22Rv1 (cell line): ENCODE results near the gene SPDYC.

ENCODE experiments used
- H3K27ac ChIP-seq: fragments of 450-650 bp; 2 replicates; pipeline ENCODE4 v1.5.1; 2017
- CTCF ChIP-seq: fragments of 450-650 bp; IDR thresholded peaks from 2 replicates; pipeline ENCODE4 v1.5.1; 2017; ENCODE audit warnings: mild to moderate bottlenecking
- ZFX ChIP-seq: fragments of 450-650 bp; IDR thresholded peaks from 2 replicates; pipeline ENCODE4 v1.6.1; 2017; ENCODE audit warnings: antibody characterized with exemption, borderline replicate concordance

SPDYC gene

GRCh38 chr11:65170058-65170534 is at the start of gene SPDYC:
TSS of gene SPDYC (plus strand) at chr11:65170233. CDS start at chr11:65171358, 1,125 bp downstream.
- TF ChIP-seq ZFX: no peak
- no peak for TF ChIP-seq CTCF
- no peak within 1 kb of the TSS for H3K27ac ChIP-seq

GRCh38 chr11:65120831-65121230 is 49.2 kb upstream of the SPDYC start:
- TF ChIP-seq ZFX (no peak), CTCF (no peak)
- peak overlapping the region; percentile 99 for H3K27ac ChIP-seq

GRCh38 chr11:65121447-65121864 is 48.6 kb upstream of the SPDYC start:
- TF ChIP-seq CTCF (no peak), ZFX (no peak)
- H3K27ac ChIP-seq: peak overlapping the region; percentile 99

- H3K27ac ChIP-seq: peak within 1 kb of the TSS; percentile 99
- no peak for TF ChIP-seq CTCF
- no peak for TF ChIP-seq ZFX
These were observed 48.0 kb upstream of the SPDYC start, which contains the start of the genes FAU and MRPL49 for GRCh38 chr11:65121865-65122696. TSS of gene FAU (minus strand) at chr11:65122134. CDS start at chr11:65121813, 321 bp downstream. TSS of gene MRPL49 (plus strand) at chr11:65122321. CDS start at chr11:65122347, 26 bp downstream.

- 0 out of 2 replicates have a peak overlapping the region, but pooled peaks have one; percentile 20 for H3K27ac ChIP-seq
- TF ChIP-seq ZFX (no peak), CTCF (no peak)
These were observed 45.4 kb upstream of the SPDYC start for GRCh38 chr11:65124480-65125196.

- H3K27ac ChIP-seq: peak overlapping the region; percentile 37; the same call in 1 of the 2 replicates
- TF ChIP-seq CTCF (no peak), ZFX (no peak)
These were observed 44.6 kb upstream of the SPDYC start for GRCh38 chr11:65125197-65126056.
